Caco-2 (cell line): ENCODE results near the gene CD226. TPM values are rescaled to one million over a fixed set of nuclear protein-coding genes. Genes with fewer than 3 reads are reported as not detected.

Experiments used
- BruUV-seq: library from RNA; stranded (reverse); fragments of 400-500 nt; replicated peaks from 2 replicates; lab custom pipeline; 2021; lab: Mats Ljungman, UMichigan
- CTCF ChIA-PET: fragments of 300-600 bp; sonication (Branson Sonifier 250); formaldehyde crosslinking; loops from one replicate; lab custom pipeline; 2022; ENCODE audit warnings: antibody characterized with exemption; lab: Charles Lee
- POLR2A ChIA-PET: fragments of 300-600 bp; sonication (Branson Sonifier 250); formaldehyde crosslinking; loops from one replicate; lab custom pipeline; 2022; ENCODE audit warnings: antibody characterized with exemption; lab: Charles Lee
- DNase-seq, 2 experiments: peaks; one replicate each; pipeline versions ENCODE4 v3.0.0 to v3.0.0-alpha.2; 2020 to 2022
- H3K27me3 ChIP-seq: replicated peaks from 2 replicates; pipeline ENCODE4 v1.6.0; 2011; ENCODE audit warnings: low read length; ENCODE audit not compliant: control insufficient read depth, insufficient read depth
- H3K36me3 ChIP-seq: 2 replicates; pipeline ENCODE4 v1.5.1; 2011; ENCODE audit warnings: low read length; ENCODE audit not compliant: control insufficient read depth, insufficient read depth
- H3K4me1 ChIP-seq: fragments of 250-450 bp; sonication (Bioruptor Pico); 2 replicates; pipeline ENCODE4 v1.5.1; 2020; ENCODE audit warnings: mild to moderate bottlenecking
- H3K4me3 ChIP-seq: 2 replicates; pipeline ENCODE4 v1.5.1; 2011; ENCODE audit warnings: low read depth, mild to moderate bottlenecking, control low read depth, low read length
- H3K9me3 ChIP-seq: fragments of 250-450 bp; sonication (Bioruptor Pico); 2 replicates; pipeline ENCODE4 v1.5.1; 2020; ENCODE audit warnings: mild to moderate bottlenecking, moderate library complexity
- H3K27ac Mint-ChIP-seq: one replicate; pipeline ENCODE4 v1.8.0; 2022; ENCODE audit warnings: mixed read lengths; ENCODE audit not compliant: unreplicated experiment
- H3K27me3 Mint-ChIP-seq: one replicate; pipeline ENCODE4 v1.8.0; 2022; ENCODE audit warnings: mixed read lengths; ENCODE audit not compliant: insufficient read depth, unreplicated experiment
- H3K36me3 Mint-ChIP-seq: one replicate; pipeline ENCODE4 v1.8.0; 2022; ENCODE audit warnings: mild to moderate bottlenecking, mixed read lengths; ENCODE audit not compliant: insufficient read depth, unreplicated experiment
- H3K4me1 Mint-ChIP-seq: one replicate; pipeline ENCODE4 v1.8.0; 2022; ENCODE audit warnings: low read depth, mixed read lengths; ENCODE audit not compliant: unreplicated experiment
- H3K4me3 Mint-ChIP-seq: one replicate; pipeline ENCODE4 v1.8.0; 2022; ENCODE audit warnings: mild to moderate bottlenecking, moderate library complexity, mixed read lengths; ENCODE audit not compliant: unreplicated experiment
- H3K9me3 Mint-ChIP-seq: one replicate; pipeline ENCODE4 v1.8.0; 2022; ENCODE audit warnings: mixed read lengths; ENCODE audit not compliant: unreplicated experiment
- CTCF ChIP-seq, 2 experiments: fragments of 200-600 bp in 1 of 2; IDR thresholded peaks; 1 replicate in 1 of 2; 2 replicates in 1 of 2; pipeline versions ENCODE4 v1.5.1 to v1.8.0; 2011 to 2022; ENCODE audit warnings: antibody characterized with exemption in 1 of 2, control low read depth in 1 of 2, inconsistent platforms in 1 of 2, low read depth in 1 of 2, low read length in 1 of 2, mild to moderate bottlenecking in 1 of 2, moderate library complexity in 1 of 2; ENCODE audit not compliant: insufficient read depth in 1 of 2, severe bottlenecking in 1 of 2, unreplicated experiment in 1 of 2
- intact Hi-C: fragments of 100-400 bp; cut with micrococcal nuclease; formaldehyde crosslinking; loops from one replicate; pipeline ENCODE4 v1.10.0; 2022; ENCODE audit not compliant: unreplicated experiment
- total RNA-seq: library from RNA; stranded (reverse); gene quantifications from 2 replicates; pipeline ENCODE4 v1.2.3, GENCODE V29; 2022

Gene CD226
- total RNA-seq, 1 experiment from 2014 or later = 0.02 TPM

GRCh38 chr18:69980982-69981804 is 33.5 kb upstream of the CD226 start:
- TF ChIP-seq CTCF (IDR thresholded peaks at IDR 0.05; ENCODE audit: insufficient read depth in 1 of 2, low read depth in 1 of 2, low read length in 1 of 2, severe bottlenecking in 1 of 2, unreplicated experiment in 1 of 2) = no peak
- no peaks in the 10 kb centered on the region for H3K4me1 Mint-ChIP-seq
- H3K27ac Mint-ChIP-seq = no peak overlapping the region
- H3K27me3 ChIP-seq = no peaks in the 10 kb centered on the region
- ChIA-PET POLR2A (no interaction called here), CTCF (no interaction called here)
- H3K4me3 Mint-ChIP-seq = no peak overlapping the region
- H3K4me1 ChIP-seq = no peaks in the 10 kb centered on the region
- no peaks in the 10 kb centered on the region for H3K9me3 ChIP-seq
- intact Hi-C loops = no loop called here
- no peak overlapping the region for H3K4me3 ChIP-seq
- no peaks in the 10 kb centered on the region for H3K27me3 Mint-ChIP-seq
- no peak for DNase-seq
- H3K36me3 ChIP-seq = no peaks in the 10 kb centered on the region
- no peaks in the 10 kb centered on the region for H3K36me3 Mint-ChIP-seq
- H3K9me3 Mint-ChIP-seq = no peaks in the 10 kb centered on the region
- no TSS peak for BruUV-seq

GRCh38 chr18:69980509-69980908 is 32.8 kb upstream of the CD226 start:
- ChIA-PET POLR2A (no interaction called here), CTCF (no interaction called here)
- intact Hi-C loops = no loop called here

More at GRCh38 chr18:69980509-69980908, 32.8 kb upstream of the CD226 start:
- H3K4me3 ChIP-seq = no peak overlapping the region
- BruUV-seq = no TSS peak
- H3K9me3 ChIP-seq = no peaks in the 10 kb centered on the region
- Mint-ChIP-seq H3K27ac (no peak overlapping the region), H3K4me3 (no peak overlapping the region), H3K36me3 (no peaks in the 10 kb centered on the region), H3K4me1 (no peaks in the 10 kb centered on the region), H3K9me3 (no peaks in the 10 kb centered on the region), H3K27me3 (no peaks in the 10 kb centered on the region)
- no peak for TF ChIP-seq CTCF (IDR thresholded peaks at IDR 0.05; ENCODE audit: insufficient read depth in 1 of 2, low read depth in 1 of 2, low read length in 1 of 2, severe bottlenecking in 1 of 2, unreplicated experiment in 1 of 2)
- H3K4me1 ChIP-seq = no peaks in the 10 kb centered on the region
- H3K27me3 ChIP-seq = no peaks in the 10 kb centered on the region
- no peaks in the 10 kb centered on the region for H3K36me3 ChIP-seq
- DNase-seq = no peak
